PC-3 (cell line): ENCODE results near the gene PGA3. TPM values are rescaled to one million over a fixed set of nuclear protein-coding genes. Genes with fewer than 3 reads are reported as not detected.
"Not testable (repeated sequence)": the region's sequence is repeated elsewhere in the genome, so short reads cannot be mapped to it uniquely, and the experiment has no call there.

Experiments used
- ATAC-seq: fragments of 200-7000 bp; cut with Tn5 transposase; 2 replicates; pipeline ENCODE4 v1.9.1; 2020; ENCODE audit warnings: mild to moderate bottlenecking, moderate library complexity
- BruUV-seq: library from RNA; stranded (reverse); fragments of 400-500 nt; replicated peaks from 2 replicates; lab custom pipeline; 2021; lab: Mats Ljungman, UMichigan
- CTCF ChIA-PET: fragments of 300-600 bp; sonication (Branson Sonifier 250); formaldehyde crosslinking; loops from one replicate; lab custom pipeline; 2022; ENCODE audit warnings: antibody characterized with exemption; lab: Charles Lee
- POLR2A ChIA-PET: fragments of 300-600 bp; sonication (Branson Sonifier 250); formaldehyde crosslinking; loops from one replicate; lab custom pipeline; 2022; ENCODE audit warnings: antibody characterized with exemption; ENCODE audit not compliant: unreplicated experiment; lab: Charles Lee
- DNase-seq: peaks from one replicate; pipeline ENCODE4 v3.0.0-alpha.2; 2015
- H2AFZ ChIP-seq: fragments of 300-600 bp; sonication (generic); 2 replicates; pipeline ENCODE4 v1.6.0; 2016; ENCODE audit warnings: antibody characterized with exemption, low read length
- H3F3A ChIP-seq: fragments of 300-600 bp; sonication (generic); one replicate; pipeline ENCODE4 v1.6.0; 2017; ENCODE audit warnings: antibody characterized with exemption, low read length, control low read depth, mild to moderate bottlenecking; ENCODE audit not compliant: unreplicated experiment
- H3K27ac ChIP-seq: fragments of 300-600 bp; sonication (generic); 2 replicates; pipeline ENCODE4 v1.5.1; 2016; ENCODE audit warnings: mild to moderate bottlenecking, low read length
- H3K27me3 ChIP-seq: fragments of 300-600 bp; sonication (generic); 2 replicates; pipeline ENCODE4 v1.6.1; 2016; ENCODE audit warnings: low read length, mixed read lengths
- H3K36me3 ChIP-seq: fragments of 300-600 bp; sonication (generic); 2 replicates; pipeline ENCODE4 v1.6.1; 2016; ENCODE audit warnings: low read depth, mixed run types, low read length, mixed read lengths
- H3K4me1 ChIP-seq: fragments of 300-600 bp; sonication (generic); 2 replicates; pipeline ENCODE4 v1.5.1; 2016; ENCODE audit warnings: low read length; ENCODE audit not compliant: insufficient read depth
- H3K4me2 ChIP-seq: fragments of 300-600 bp; sonication (generic); 2 replicates; pipeline ENCODE4 v1.6.0; 2016; ENCODE audit warnings: low read length
- H3K4me3 ChIP-seq: fragments of 300-600 bp; sonication (generic); 2 replicates; pipeline ENCODE4 v1.5.1; 2016; ENCODE audit warnings: mild to moderate bottlenecking, low read length, mixed read lengths
- H3K79me2 ChIP-seq: fragments of 300-600 bp; sonication (generic); 2 replicates; pipeline ENCODE4 v1.6.1; 2017; ENCODE audit warnings: low read length, mixed read lengths
- H3K9ac ChIP-seq: fragments of 300-600 bp; sonication (generic); 2 replicates; pipeline ENCODE4 v1.6.0; 2016; ENCODE audit warnings: mild to moderate bottlenecking, low read length
- H3K9me2 ChIP-seq: fragments of 300-600 bp; sonication (generic); replicated peaks from 2 replicates; pipeline ENCODE4 v1.6.1; 2016; ENCODE audit warnings: mixed run types, low read length, mixed read lengths
- H3K9me3 ChIP-seq: fragments of 300-600 bp; sonication (generic); 2 replicates; pipeline ENCODE4 v1.6.1; 2016; ENCODE audit warnings: low read length, mixed read lengths
- H4K20me1 ChIP-seq: fragments of 300-600 bp; sonication (generic); 2 replicates; pipeline ENCODE4 v1.6.1; 2016; ENCODE audit warnings: low read length, mixed read lengths
- intact Hi-C: fragments of 100-400 bp; cut with micrococcal nuclease; formaldehyde crosslinking; loops from 2 replicates; pipeline ENCODE4 v1.9.0; 2023
- total RNA-seq: library from RNA; depleted of rRNA; stranded (reverse); fragments of >200 nt; gene quantifications from 2 replicates; pipeline ENCODE4 v1.2.3, GENCODE V29; 2014

The PGA3 gene
- total RNA-seq, 1 experiment from 2014 or later = not detected

DNA sequence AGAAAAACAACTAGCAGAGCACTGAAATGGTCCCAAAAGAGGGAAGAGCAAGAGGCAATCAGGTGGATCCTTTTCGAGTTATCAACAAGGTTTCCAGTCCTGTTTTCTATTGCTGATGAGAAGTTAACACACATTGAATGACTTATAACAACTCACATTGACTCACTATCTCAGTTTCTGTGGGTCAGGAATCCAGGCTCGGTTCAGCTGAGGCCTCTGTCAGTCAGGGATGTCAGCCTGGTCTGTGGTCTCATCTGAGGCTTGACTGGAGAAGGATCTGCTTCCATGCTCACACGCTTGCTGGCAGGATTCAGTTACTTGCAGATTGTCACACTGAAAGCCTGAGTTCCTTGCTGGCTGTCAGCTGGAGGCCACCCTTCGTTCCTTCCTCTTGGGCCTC, 15.0 kb downstream of the PGA3 start:
- H3K4me3 ChIP-seq, intact Hi-C loops, H3K79me2 ChIP-seq, H3K36me3 ChIP-seq, H3F3A ChIP-seq, H3K27ac ChIP-seq, H3K9ac ChIP-seq, H3K27me3 ChIP-seq, DNase-seq, H3K4me1 ChIP-seq, H3K9me3 ChIP-seq, BruUV-seq, ATAC-seq, CTCF ChIA-PET, H2AFZ ChIP-seq, H3K9me2 ChIP-seq, H3K4me2 ChIP-seq, POLR2A ChIA-PET, H4K20me1 ChIP-seq: not testable (repeated sequence)

DNA sequence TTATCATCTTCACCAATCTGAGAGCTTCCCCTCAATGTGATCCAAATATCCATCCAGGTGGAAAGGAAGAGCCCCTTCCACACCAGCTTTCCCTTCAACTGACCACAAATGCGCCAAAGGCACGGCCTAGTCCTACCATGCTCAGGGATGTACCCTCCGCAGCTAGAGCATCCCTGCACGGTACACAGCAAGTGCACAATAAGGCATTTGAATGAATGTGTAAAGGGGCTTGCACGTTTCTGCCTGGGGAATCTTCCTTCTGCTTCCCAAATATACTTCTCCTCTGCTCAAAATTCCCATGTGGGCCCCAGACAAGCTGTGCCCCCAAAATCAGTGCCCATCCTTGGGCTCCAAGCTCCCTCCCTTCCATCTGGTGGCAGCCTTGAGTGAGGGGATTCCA, 15.7 kb downstream of the PGA3 start:
- H3K9ac ChIP-seq, H3K79me2 ChIP-seq, ATAC-seq, POLR2A ChIA-PET, H3K36me3 ChIP-seq, DNase-seq, BruUV-seq, H3F3A ChIP-seq, H3K27ac ChIP-seq, H3K4me1 ChIP-seq, H3K27me3 ChIP-seq, intact Hi-C loops, H3K4me3 ChIP-seq, H3K4me2 ChIP-seq, H4K20me1 ChIP-seq, H3K9me2 ChIP-seq, CTCF ChIA-PET, H3K9me3 ChIP-seq, H2AFZ ChIP-seq: not testable (repeated sequence)

GRCh38 chr11:61222047-61222446, 18.7 kb downstream of the PGA3 start, which contains the start of gene PGA4:
Gene PGA4, plus strand, starts transcription at chr11:61222347. Its CDS starts 54 bp downstream, at chr11:61222401.
- H3K9ac ChIP-seq, BruUV-seq, H3K79me2 ChIP-seq, H3K4me3 ChIP-seq, H3K27me3 ChIP-seq, ATAC-seq, H3K9me3 ChIP-seq, H3F3A ChIP-seq, CTCF ChIA-PET, DNase-seq, H3K36me3 ChIP-seq, H3K4me2 ChIP-seq, POLR2A ChIA-PET, H3K9me2 ChIP-seq, H3K4me1 ChIP-seq, intact Hi-C loops, H4K20me1 ChIP-seq, H3K27ac ChIP-seq, H2AFZ ChIP-seq: not testable (repeated sequence)

DNA sequence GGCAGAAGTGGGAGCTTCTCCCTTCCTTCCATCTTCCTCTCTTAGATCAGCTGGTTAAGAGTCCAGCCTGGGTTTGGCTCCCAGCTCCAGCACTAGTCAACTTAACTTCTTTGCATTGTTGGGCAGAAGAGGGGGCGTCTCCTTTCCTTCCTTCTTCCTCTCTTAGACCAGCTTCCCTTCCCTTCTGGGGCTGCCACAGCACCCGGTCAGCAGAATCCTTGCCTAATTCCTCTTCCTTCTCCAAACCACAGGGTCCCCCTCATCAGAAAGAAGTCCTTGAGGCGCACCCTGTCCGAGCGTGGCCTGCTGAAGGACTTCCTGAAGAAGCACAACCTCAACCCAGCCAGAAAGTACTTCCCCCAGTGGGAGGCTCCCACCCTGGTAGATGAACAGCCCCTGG, 19.4 kb downstream of the PGA3 start:
- H3K4me3 ChIP-seq, H3K36me3 ChIP-seq, POLR2A ChIA-PET, H3K9me3 ChIP-seq, CTCF ChIA-PET, H3K9ac ChIP-seq, H4K20me1 ChIP-seq, H3F3A ChIP-seq, H3K79me2 ChIP-seq, DNase-seq, intact Hi-C loops, H3K4me1 ChIP-seq, BruUV-seq, H3K27ac ChIP-seq, H2AFZ ChIP-seq, H3K4me2 ChIP-seq, H3K27me3 ChIP-seq, H3K9me2 ChIP-seq, ATAC-seq: not testable (repeated sequence)

- H3K27ac ChIP-seq, H2AFZ ChIP-seq, ATAC-seq, CTCF ChIA-PET, H3K4me3 ChIP-seq, H3K27me3 ChIP-seq, H3K9ac ChIP-seq, BruUV-seq, H3K9me2 ChIP-seq, H3F3A ChIP-seq, intact Hi-C loops, H3K9me3 ChIP-seq, H3K4me2 ChIP-seq, H4K20me1 ChIP-seq, H3K36me3 ChIP-seq, H3K4me1 ChIP-seq, DNase-seq, H3K79me2 ChIP-seq, POLR2A ChIA-PET: not testable (repeated sequence)
Observed at GRCh38 chr11:61226457-61227137, 23.3 kb downstream of the PGA3 start.

- ATAC-seq, H3K9me3 ChIP-seq, CTCF ChIA-PET, H3K9me2 ChIP-seq, H3K36me3 ChIP-seq, H3K4me3 ChIP-seq, H3K79me2 ChIP-seq, H3F3A ChIP-seq, H3K4me2 ChIP-seq, H3K27ac ChIP-seq, H2AFZ ChIP-seq, DNase-seq, POLR2A ChIA-PET, H4K20me1 ChIP-seq, BruUV-seq, H3K4me1 ChIP-seq, H3K9ac ChIP-seq, intact Hi-C loops, H3K27me3 ChIP-seq: not testable (repeated sequence)
Observed at GRCh38 chr11:61229458-61229857, 26.1 kb downstream of the PGA3 start.

DNA sequence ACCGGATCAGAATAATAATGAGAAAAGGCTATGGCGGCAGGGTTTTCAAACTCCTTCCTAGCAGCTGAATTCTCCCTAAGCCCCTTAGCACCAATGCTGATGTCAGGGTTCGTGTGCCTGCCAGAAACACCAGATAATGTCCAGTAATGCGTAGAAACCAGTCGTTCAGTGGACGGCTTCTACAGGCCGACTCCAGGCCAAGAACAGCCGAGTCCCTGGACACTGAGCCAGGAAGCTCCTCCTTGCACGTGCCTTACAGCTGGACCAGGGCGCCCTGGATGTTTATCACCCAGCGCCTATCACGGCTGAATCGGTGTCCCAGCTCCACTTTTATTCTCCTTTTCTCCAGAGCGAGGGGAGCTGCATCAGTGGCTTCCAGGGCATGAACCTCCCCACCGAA, 27.7 kb downstream of the PGA3 start:
- H3K79me2 ChIP-seq = not testable (repeated sequence)

More for the DNA sequence above, 27.7 kb downstream of the PGA3 start:
- H3K27me3 ChIP-seq, CTCF ChIA-PET, POLR2A ChIA-PET, H3K4me1 ChIP-seq, H3K9me3 ChIP-seq, H3K9me2 ChIP-seq, H3F3A ChIP-seq, H3K36me3 ChIP-seq, BruUV-seq, H3K4me3 ChIP-seq, intact Hi-C loops, DNase-seq, H2AFZ ChIP-seq, H3K27ac ChIP-seq, ATAC-seq, H3K4me2 ChIP-seq, H3K9ac ChIP-seq, H4K20me1 ChIP-seq: not testable (repeated sequence)
